Measurements from ENCODE around the gene CMBL. TPM values are rescaled to one million over a fixed set of nuclear protein-coding genes. Genes with fewer than 3 reads are reported as not detected.

Gene CMBL
- total and polyA plus RNA-seq, 2 donors from 2014 or later: 36.6 to 243 TPM

DNA sequence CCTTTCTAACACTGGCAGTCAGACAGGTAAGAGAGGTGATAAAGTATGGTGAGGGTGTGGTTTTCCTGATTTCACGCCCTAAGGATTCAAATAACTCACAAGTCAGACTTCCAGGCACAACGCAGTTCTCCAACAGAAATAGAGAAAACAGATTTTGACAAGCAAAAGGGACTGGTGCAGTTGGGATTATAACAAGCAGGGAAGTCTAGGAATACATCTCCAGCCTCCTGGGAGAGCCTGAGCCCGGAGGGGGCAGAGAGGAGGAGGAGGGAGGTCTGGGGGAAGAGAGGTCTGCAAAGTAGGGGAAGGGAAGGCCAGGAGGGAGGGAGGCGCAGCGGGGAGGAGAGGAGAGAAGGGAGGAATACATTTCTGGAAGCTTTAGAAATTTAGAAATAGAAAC is 1.6 kb downstream of the CMBL start:
- intact Hi-C loops (cut with DNase I): no loop called here
- DNase-seq (no peak), FAIRE-seq (no peak)
- H3K27me3 ChIP-seq (ENCODE audit: control insufficient read depth, insufficient read depth, low read length): no peaks in the 10 kb centered on the region
- H3K27ac ChIP-seq (ENCODE audit: low read depth in 2 of 2, low read length in 2 of 2): peak overlapping the region; percentile 42 to 95
- H3K4me1 ChIP-seq (ENCODE audit: control insufficient read depth in 2 of 3, insufficient read depth in 2 of 3, low read depth in 1 of 3, low read length in 3 of 3): peaks cover 0 to 36% (median 7%) of the 10 kb centered on the region in 3 donors
- peak overlapping the region; percentile 71 to 83 (median 71) for H3K4me3 ChIP-seq (ENCODE audit: low read length in 3 of 3)
- peak overlapping the region in 2 of 3 donors; percentile 46 to 86 for H3K9ac ChIP-seq (ENCODE audit: low read length in 3 of 3)
- H3K36me3 ChIP-seq (ENCODE audit: control insufficient read depth in 2 of 3, insufficient read depth in 3 of 3, low read length in 3 of 3): no peaks in the 10 kb centered on the region
- H3K9me3 ChIP-seq (ENCODE audit: control insufficient read depth in 2 of 3, insufficient read depth in 1 of 3, low read length in 3 of 3): no peaks in the 10 kb centered on the region
- TF ChIP-seq, protein P1, sequence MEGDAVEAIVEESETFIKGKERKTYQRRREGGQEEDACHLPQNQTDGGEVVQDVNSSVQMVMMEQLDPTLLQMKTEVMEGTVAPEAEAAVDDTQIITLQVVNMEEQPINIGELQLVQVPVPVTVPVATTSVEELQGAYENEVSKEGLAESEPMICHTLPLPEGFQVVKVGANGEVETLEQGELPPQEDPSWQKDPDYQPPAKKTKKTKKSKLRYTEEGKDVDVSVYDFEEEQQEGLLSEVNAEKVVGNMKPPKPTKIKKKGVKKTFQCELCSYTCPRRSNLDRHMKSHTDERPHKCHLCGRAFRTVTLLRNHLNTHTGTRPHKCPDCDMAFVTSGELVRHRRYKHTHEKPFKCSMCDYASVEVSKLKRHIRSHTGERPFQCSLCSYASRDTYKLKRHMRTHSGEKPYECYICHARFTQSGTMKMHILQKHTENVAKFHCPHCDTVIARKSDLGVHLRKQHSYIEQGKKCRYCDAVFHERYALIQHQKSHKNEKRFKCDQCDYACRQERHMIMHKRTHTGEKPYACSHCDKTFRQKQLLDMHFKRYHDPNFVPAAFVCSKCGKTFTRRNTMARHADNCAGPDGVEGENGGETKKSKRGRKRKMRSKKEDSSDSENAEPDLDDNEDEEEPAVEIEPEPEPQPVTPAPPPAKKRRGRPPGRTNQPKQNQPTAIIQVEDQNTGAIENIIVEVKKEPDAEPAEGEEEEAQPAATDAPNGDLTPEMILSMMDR (IDR thresholded peaks at IDR 0.05; ENCODE audit: borderline replicate concordance, extremely low read depth, insufficient read depth): no peak

DNA sequence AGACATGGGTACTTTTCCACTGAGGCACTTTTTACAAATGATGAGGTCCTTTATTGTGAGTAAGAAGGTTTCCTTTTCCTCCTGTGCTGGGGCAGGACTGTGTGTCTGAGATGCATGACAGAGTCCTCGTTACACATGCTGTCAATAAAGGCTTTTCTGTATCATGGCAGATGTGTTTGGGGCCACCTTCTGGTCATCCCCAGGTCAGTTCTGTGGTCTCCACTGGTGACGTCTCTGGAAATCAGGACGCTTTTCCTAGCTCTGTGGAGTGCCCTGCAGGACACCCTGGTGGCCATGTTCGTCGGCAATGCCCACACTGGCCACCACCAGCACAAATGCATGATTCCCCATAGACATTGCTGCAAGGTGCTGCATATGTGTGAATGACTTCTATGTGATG is 2.8 kb downstream of the CMBL start:
- H3K27ac ChIP-seq (ENCODE audit: low read depth in 2 of 2, low read length in 2 of 2): peak overlapping the region in 1 of 2 donors; percentile 43
- FAIRE-seq: no peak

DNA sequence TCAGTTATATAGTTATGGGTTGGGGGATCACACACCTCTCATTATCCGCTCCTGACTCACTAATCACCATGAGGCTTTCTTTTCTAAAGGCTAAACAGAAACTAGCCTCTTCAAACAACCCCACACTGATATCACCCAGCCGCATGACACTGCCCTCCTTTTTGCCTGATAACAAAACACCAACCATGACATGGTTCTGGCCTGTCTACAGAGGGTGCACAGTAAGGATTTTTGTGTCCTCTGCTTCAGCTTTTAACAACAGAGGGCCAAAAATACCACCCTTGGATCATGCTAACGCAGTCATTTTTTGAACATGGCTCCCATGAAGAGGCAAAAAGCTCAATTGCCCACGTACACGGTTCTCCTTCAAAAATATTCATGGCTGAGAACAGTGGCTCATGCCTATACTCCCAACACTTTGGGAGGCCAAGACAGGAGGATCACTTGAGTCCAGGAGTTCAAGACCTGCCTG is 4.0 kb downstream of the CMBL start:
- peaks cover 0 to 4% (median 0%) of the 10 kb centered on the region in 3 donors for H3K36me3 ChIP-seq (ENCODE audit: control insufficient read depth in 2 of 3, insufficient read depth in 3 of 3, low read length in 3 of 3)
- peak overlapping the region in 1 of 3 donors; percentile 36 for H3K4me3 ChIP-seq (ENCODE audit: low read length in 3 of 3)
- intact Hi-C loops (cut with DNase I): no loop called here
- no peaks in the 10 kb centered on the region for H3K27me3 ChIP-seq (ENCODE audit: control insufficient read depth, insufficient read depth, low read length)
- H3K9me3 ChIP-seq (ENCODE audit: control insufficient read depth in 2 of 3, insufficient read depth in 1 of 3, low read length in 3 of 3): no peaks in the 10 kb centered on the region
- TF ChIP-seq, protein P1 (IDR thresholded peaks at IDR 0.05; ENCODE audit: borderline replicate concordance, extremely low read depth, insufficient read depth): no peak
- H3K27ac ChIP-seq (ENCODE audit: low read depth in 2 of 2, low read length in 2 of 2): peak overlapping the region; percentile 32 to 67
- FAIRE-seq (no peak), DNase-seq (no peak)
- peaks cover 0 to 29% (median 7%) of the 10 kb centered on the region in 3 donors for H3K4me1 ChIP-seq (ENCODE audit: control insufficient read depth in 2 of 3, insufficient read depth in 2 of 3, low read depth in 1 of 3, low read length in 3 of 3)
- H3K9ac ChIP-seq (ENCODE audit: low read length in 3 of 3): no peak overlapping the region

More for the DNA sequence above, 2.8 kb downstream of the CMBL start:
- H3K4me1 ChIP-seq (ENCODE audit: control insufficient read depth in 2 of 3, insufficient read depth in 2 of 3, low read depth in 1 of 3, low read length in 3 of 3): peaks cover 0 to 29% (median 7%) of the 10 kb centered on the region in 3 donors
- H3K9me3 ChIP-seq (ENCODE audit: control insufficient read depth in 2 of 3, insufficient read depth in 1 of 3, low read length in 3 of 3): no peaks in the 10 kb centered on the region
- peak overlapping the region in 1 of 3 donors; percentile 13 for H3K9ac ChIP-seq (ENCODE audit: low read length in 3 of 3)
- H3K4me3 ChIP-seq (ENCODE audit: low read length in 3 of 3): peak overlapping the region in 2 of 3 donors; percentile 12 to 32
- H3K36me3 ChIP-seq (ENCODE audit: control insufficient read depth in 2 of 3, insufficient read depth in 3 of 3, low read length in 3 of 3): no peaks in the 10 kb centered on the region
- TF ChIP-seq, protein P1 (IDR thresholded peaks at IDR 0.05; ENCODE audit: borderline replicate concordance, extremely low read depth, insufficient read depth): no peak
- no peak for DNase-seq
- intact Hi-C loops (cut with DNase I): no loop called here
- no peaks in the 10 kb centered on the region for H3K27me3 ChIP-seq (ENCODE audit: control insufficient read depth, insufficient read depth, low read length)

DNA sequence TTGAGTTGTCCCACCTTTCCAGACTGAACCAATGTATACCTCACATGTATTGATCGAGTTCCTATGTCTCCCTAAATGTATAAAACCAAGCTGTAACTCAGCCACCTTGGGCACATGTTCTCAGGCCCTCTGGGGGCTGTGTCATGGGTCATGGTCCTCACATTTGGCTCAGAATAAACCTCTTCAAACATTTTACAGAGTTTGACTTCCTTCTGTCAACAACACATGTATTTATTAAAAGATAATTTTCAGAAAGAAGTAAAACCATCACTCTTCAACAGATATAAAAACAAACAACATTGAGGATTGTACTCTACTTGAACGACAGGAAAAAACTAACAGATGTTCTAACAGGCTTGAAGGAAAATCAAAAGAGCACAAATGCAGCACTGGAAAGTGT is 4.5 kb downstream of the CMBL start:
- Histone ChIP-seq H3K4me1 (ENCODE audit: control insufficient read depth in 2 of 3, insufficient read depth in 2 of 3, low read depth in 1 of 3, low read length in 3 of 3) (peaks cover 0 to 29% (median 7%) of the 10 kb centered on the region in 3 donors), H3K27ac (ENCODE audit: low read depth in 2 of 2, low read length in 2 of 2) (peak overlapping the region; percentile 32 to 67)
- no peak for FAIRE-seq

More for the DNA sequence above, 4.5 kb downstream of the CMBL start:
- H3K27me3 ChIP-seq (ENCODE audit: control insufficient read depth, insufficient read depth, low read length): no peaks in the 10 kb centered on the region
- H3K9ac ChIP-seq (ENCODE audit: low read length in 3 of 3): no peak overlapping the region
- no peak for DNase-seq
- TF ChIP-seq, protein P1 (IDR thresholded peaks at IDR 0.05; ENCODE audit: borderline replicate concordance, extremely low read depth, insufficient read depth): no peak
- peaks cover 0 to 4% (median 0%) of the 10 kb centered on the region in 3 donors for H3K36me3 ChIP-seq (ENCODE audit: control insufficient read depth in 2 of 3, insufficient read depth in 3 of 3, low read length in 3 of 3)
- intact Hi-C loops (cut with DNase I): no loop called here
- no peaks in the 10 kb centered on the region for H3K9me3 ChIP-seq (ENCODE audit: control insufficient read depth in 2 of 3, insufficient read depth in 1 of 3, low read length in 3 of 3)
- H3K4me3 ChIP-seq (ENCODE audit: low read length in 3 of 3): peak overlapping the region in 1 of 3 donors; percentile 36
